Measurements from ENCODE around the gene TNFRSF14. TPM values are rescaled to one million over a fixed set of nuclear protein-coding genes. Genes with fewer than 3 reads are reported as not detected.

The TNFRSF14 gene
- total RNA-seq, 1 experiment from 2014 or later = 0.57 TPM

DNA sequence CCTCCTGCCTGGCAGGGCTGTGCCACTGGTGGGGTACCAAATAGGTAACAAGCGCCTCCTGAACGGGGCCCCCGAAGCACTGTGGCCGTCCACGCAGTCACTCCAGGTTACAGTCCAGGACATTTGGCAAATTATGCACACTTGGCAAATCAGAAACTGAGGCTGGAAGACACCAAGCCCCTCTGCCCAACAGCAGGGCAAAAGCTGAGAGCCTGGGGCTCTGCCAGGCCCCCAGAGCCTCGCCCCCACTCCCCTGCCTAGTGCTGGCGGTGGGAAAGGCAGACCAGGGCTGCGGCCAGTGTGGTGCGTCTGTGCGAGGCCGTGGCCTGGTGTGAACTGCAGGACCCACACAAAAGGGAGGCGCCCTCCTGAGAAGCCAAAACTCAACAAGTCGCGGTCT is 39.2 kb upstream of the TNFRSF14 start:
- WGBS (ENCODE audit: extremely low coverage, insufficient read length, low lambda C conversion rate) = no CpG with 5 or more reads among the region's 14 CpGs
- TF ChIP-seq, protein P1, sequence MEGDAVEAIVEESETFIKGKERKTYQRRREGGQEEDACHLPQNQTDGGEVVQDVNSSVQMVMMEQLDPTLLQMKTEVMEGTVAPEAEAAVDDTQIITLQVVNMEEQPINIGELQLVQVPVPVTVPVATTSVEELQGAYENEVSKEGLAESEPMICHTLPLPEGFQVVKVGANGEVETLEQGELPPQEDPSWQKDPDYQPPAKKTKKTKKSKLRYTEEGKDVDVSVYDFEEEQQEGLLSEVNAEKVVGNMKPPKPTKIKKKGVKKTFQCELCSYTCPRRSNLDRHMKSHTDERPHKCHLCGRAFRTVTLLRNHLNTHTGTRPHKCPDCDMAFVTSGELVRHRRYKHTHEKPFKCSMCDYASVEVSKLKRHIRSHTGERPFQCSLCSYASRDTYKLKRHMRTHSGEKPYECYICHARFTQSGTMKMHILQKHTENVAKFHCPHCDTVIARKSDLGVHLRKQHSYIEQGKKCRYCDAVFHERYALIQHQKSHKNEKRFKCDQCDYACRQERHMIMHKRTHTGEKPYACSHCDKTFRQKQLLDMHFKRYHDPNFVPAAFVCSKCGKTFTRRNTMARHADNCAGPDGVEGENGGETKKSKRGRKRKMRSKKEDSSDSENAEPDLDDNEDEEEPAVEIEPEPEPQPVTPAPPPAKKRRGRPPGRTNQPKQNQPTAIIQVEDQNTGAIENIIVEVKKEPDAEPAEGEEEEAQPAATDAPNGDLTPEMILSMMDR (conservative IDR thresholded peaks at IDR 0.05) = no peak
- no peaks in the 10 kb centered on the region for H3K27me3 ChIP-seq (ENCODE audit: insufficient read depth, low read length)
- H2BK15ac ChIP-seq (ENCODE audit: low read depth, low read length) = no peak overlapping the region
- no peak overlapping the region for H4K8ac ChIP-seq (replicated peaks; ENCODE audit: insufficient read length, low read depth, low read length)
- no peak overlapping the region for H2BK12ac ChIP-seq (ENCODE audit: insufficient read length, low read depth, low read length)
- peaks cover 27 to 60% (median 50%) of the 10 kb centered on the region in 3 experiments for H3K36me3 Mint-ChIP-seq (ENCODE audit: insufficient read depth in 1 of 3, low read depth in 3 of 3)
- H3K14ac ChIP-seq (ENCODE audit: insufficient read depth, low read length) = no peak overlapping the region
- no peaks in the 10 kb centered on the region for H3K79me1 ChIP-seq (ENCODE audit: insufficient read depth, low read depth, low read length, poor library complexity, severe bottlenecking)
- no peaks in the 10 kb centered on the region for H3K9me3 Mint-ChIP-seq
- H2AFZ ChIP-seq (ENCODE audit: low read length) = no peak overlapping the region
- H2BK20ac ChIP-seq (ENCODE audit: low read depth, low read length, poor library complexity, severe bottlenecking) = no peak overlapping the region
- no peak overlapping the region for H3K9ac ChIP-seq (ENCODE audit: extremely low read depth, insufficient read length, low read length)
- H3K4ac ChIP-seq (ENCODE audit: low read depth, low read length) = no peak overlapping the region
- H3K23ac ChIP-seq (ENCODE audit: insufficient read length, low read depth, low read length) = no peak overlapping the region
- H3T11ph ChIP-seq (ENCODE audit: low read length) = no peak overlapping the region
- no peaks in the 10 kb centered on the region for H3K9me3 ChIP-seq (ENCODE audit: control insufficient read depth, low read depth, low read length)
- H4K91ac ChIP-seq (ENCODE audit: insufficient read length, low read depth, low read length) = no peak overlapping the region
- no peaks in the 10 kb centered on the region for H3K4me1 ChIP-seq (ENCODE audit: insufficient read depth, low read length)
- H3K27ac Mint-ChIP-seq = no peak overlapping the region; a peak in 1 of 7 replicates
- DNase-seq = no peak
- no peak overlapping the region for H3K27ac ChIP-seq (ENCODE audit: insufficient read length, low read depth, low read length)
- H4K5ac ChIP-seq (ENCODE audit: insufficient read length, low read depth, low read length) = no peak overlapping the region
- no peak overlapping the region for H2BK120ac ChIP-seq (ENCODE audit: low read depth, low read length, poor library complexity, severe bottlenecking)
- no peak overlapping the region for H2BK5ac ChIP-seq (ENCODE audit: insufficient read length, low read length)
- no peak overlapping the region for H3K18ac ChIP-seq (ENCODE audit: insufficient read length, low read depth, low read length)
- no peak overlapping the region for H3K4me2 ChIP-seq (ENCODE audit: insufficient read depth, insufficient read length, low read length)
- H4K20me1 ChIP-seq (ENCODE audit: control insufficient read depth, insufficient read depth, insufficient read length) = peaks cover 3% of the 10 kb centered on the region
- no peaks in the 10 kb centered on the region for H3K27me3 Mint-ChIP-seq (ENCODE audit: low read depth)
- no peak overlapping the region for H3K56ac ChIP-seq (ENCODE audit: insufficient read length, low read depth, low read length)
- H2AK5ac ChIP-seq (ENCODE audit: insufficient read length, low read length) = no peak overlapping the region
- H3K23me2 ChIP-seq (ENCODE audit: insufficient read length, low read depth, low read length, poor library complexity, severe bottlenecking) = no peaks in the 10 kb centered on the region
- no peaks in the 10 kb centered on the region for H3K79me2 ChIP-seq (ENCODE audit: insufficient read depth, low read length)
- H3K4me1 Mint-ChIP-seq = no peaks in the 10 kb centered on the region
- H3K4me3 Mint-ChIP-seq = no peak overlapping the region
